Mesendoderm (in vitro differentiated cells): Measurements from ENCODE around the gene IRF7.

Source experiments
- DNase-seq: peaks from one replicate; pipeline ENCODE4 v3.0.0; 2013
- H2AK5ac ChIP-seq: 2 replicates; pipeline ENCODE4 v1.6.1; 2013; ENCODE audit warnings: low read length, inconsistent platforms
- H2BK120ac ChIP-seq: 2 replicates; pipeline ENCODE4 v1.6.1; 2013; ENCODE audit warnings: low read depth, mild to moderate bottlenecking, low read length, moderate library complexity, mixed read lengths
- H2BK15ac ChIP-seq: replicated peaks from 2 replicates; pipeline ENCODE4 v1.6.1; 2013; ENCODE audit warnings: low read depth, mild to moderate bottlenecking, moderate library complexity
- H2BK5ac ChIP-seq: 2 replicates; pipeline ENCODE4 v1.6.1; 2013; ENCODE audit warnings: low read length, inconsistent platforms
- H3K18ac ChIP-seq: 2 replicates; pipeline ENCODE4 v1.6.1; 2013; ENCODE audit warnings: mild to moderate bottlenecking, low read length, mixed read lengths
- H3K23ac ChIP-seq: one replicate; pipeline ENCODE4 v1.6.1; 2013; ENCODE audit warnings: low read length
- H3K27ac ChIP-seq: 2 replicates; pipeline ENCODE4 v1.5.1; 2013; ENCODE audit warnings: low read depth, mild to moderate bottlenecking, inconsistent platforms, low read length, moderate library complexity
- H3K27me3 ChIP-seq: 2 replicates; pipeline ENCODE4 v1.6.1; 2013; ENCODE audit warnings: low read length, control low read depth, mild to moderate bottlenecking, inconsistent platforms; ENCODE audit not compliant: insufficient read depth, poor library complexity
- H3K36me3 ChIP-seq: 2 replicates; pipeline ENCODE4 v1.6.1; 2013; ENCODE audit warnings: low read length, inconsistent platforms; ENCODE audit not compliant: control insufficient read depth, insufficient read depth
- H3K4ac ChIP-seq: one replicate; pipeline ENCODE4 v1.6.1; 2013; ENCODE audit warnings: low read depth, mild to moderate bottlenecking, low read length, moderate library complexity
- H3K4me1 ChIP-seq: 2 replicates; pipeline ENCODE4 v1.6.1; 2013; ENCODE audit warnings: low read depth, low read length, inconsistent platforms; ENCODE audit not compliant: control insufficient read depth
- H3K4me2 ChIP-seq: 2 replicates; pipeline ENCODE4 v1.6.1; 2013; ENCODE audit warnings: low read length
- H3K4me3 ChIP-seq: 2 replicates; pipeline ENCODE4 v1.5.1; 2013; ENCODE audit warnings: mild to moderate bottlenecking, low read length
- H3K56ac ChIP-seq: one replicate; pipeline ENCODE4 v1.6.1; 2013; ENCODE audit warnings: low read length
- H3K79me1 ChIP-seq: 2 replicates; pipeline ENCODE4 v1.6.1; 2013; ENCODE audit warnings: low read length, inconsistent platforms
- H3K79me2 ChIP-seq: 2 replicates; pipeline ENCODE4 v1.6.1; 2013; ENCODE audit warnings: mild to moderate bottlenecking, low read length; ENCODE audit not compliant: control insufficient read depth, insufficient read depth
- H3K9ac ChIP-seq: 2 replicates; pipeline ENCODE4 v1.6.1; 2013; ENCODE audit warnings: low read length, inconsistent platforms
- H4K5ac ChIP-seq: one replicate; pipeline ENCODE4 v1.6.1; 2013; ENCODE audit warnings: low read length
- H4K8ac ChIP-seq: one replicate; pipeline ENCODE4 v1.6.1; 2013; ENCODE audit warnings: low read depth, mild to moderate bottlenecking, control low read depth, low read length, moderate library complexity
- WGBS: extraction: QIAGEN DNeasy Blood & Tissue Kit; methylation state at CpG from one replicate; pipeline ENCODE4 v1.1.7; 2013; ENCODE audit warnings: low lambda C conversion rate, missing lambda C conversion rate; ENCODE audit not compliant: insufficient coverage; ENCODE audit errors: extremely low coverage; 5-methylcytosine and 5-hydroxymethylcytosine counted together

Gene IRF7

DNA sequence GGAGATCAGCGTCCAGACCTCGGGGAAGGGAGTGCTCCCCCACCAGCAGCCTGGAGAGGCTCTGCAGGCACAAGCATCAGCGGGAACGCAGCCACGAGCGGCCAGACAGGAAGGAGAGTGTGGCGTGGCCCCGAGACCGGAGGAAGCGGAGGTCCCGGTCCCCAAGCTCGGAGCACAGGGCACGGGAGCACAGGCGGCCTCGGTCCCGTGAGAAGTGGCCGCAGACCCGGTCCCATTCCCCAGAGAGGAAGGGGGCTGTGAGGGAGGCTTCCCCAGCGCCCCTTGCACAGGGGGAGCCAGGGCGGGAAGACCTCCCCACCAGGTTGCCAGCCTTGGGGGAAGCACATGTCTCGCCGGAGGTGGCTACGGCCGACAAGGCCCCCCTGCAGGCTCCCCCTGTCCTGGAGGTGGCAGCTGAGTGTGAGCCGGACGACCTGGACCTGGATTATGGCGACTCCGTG is 6.9 kb downstream of the IRF7 start:
- no peaks in the 10 kb centered on the region for H3K4me1 ChIP-seq
- H4K5ac ChIP-seq, result no peak overlapping the region
- H2AK5ac ChIP-seq, result no peak overlapping the region
- H3K79me2 ChIP-seq, result no peaks in the 10 kb centered on the region
- no peak overlapping the region for H3K9ac ChIP-seq
- WGBS, result no CpG with 5 or more reads among the region's 28 CpGs
- DNase-seq, result no peak
- H3K27me3 ChIP-seq, result no peaks in the 10 kb centered on the region
- H3K18ac ChIP-seq, result no peak overlapping the region
- H3K4me3 ChIP-seq, result no peak overlapping the region
- no peak overlapping the region for H2BK15ac ChIP-seq
- H3K23ac ChIP-seq, result no peak overlapping the region
- no peak overlapping the region for H3K56ac ChIP-seq
- H3K79me1 ChIP-seq, result no peaks in the 10 kb centered on the region
- H3K4ac ChIP-seq, result no peak overlapping the region
- H4K8ac ChIP-seq, result no peak overlapping the region
- no peak overlapping the region for H2BK120ac ChIP-seq
- no peak overlapping the region for H2BK5ac ChIP-seq
- no peak overlapping the region for H3K4me2 ChIP-seq
- peaks cover 20% of the 10 kb centered on the region for H3K36me3 ChIP-seq
- H3K27ac ChIP-seq, result no peak overlapping the region

- Histone ChIP-seq H3K27me3 (no peaks in the 10 kb centered on the region), H3K56ac (no peak overlapping the region), H3K79me1 (no peaks in the 10 kb centered on the region), H2BK5ac (no peak overlapping the region), H3K18ac (no peak overlapping the region), H3K4me1 (no peaks in the 10 kb centered on the region), H4K5ac (no peak overlapping the region), H2AK5ac (no peak overlapping the region), H3K36me3 (peaks cover 22% of the 10 kb centered on the region), H2BK15ac (no peak overlapping the region), H2BK120ac (no peak overlapping the region), H3K79me2 (no peaks in the 10 kb centered on the region), H3K27ac (no peak overlapping the region), H3K4me3 (no peak overlapping the region), H3K23ac (no peak overlapping the region), H3K4me2 (no peak overlapping the region), H3K9ac (no peak overlapping the region), H4K8ac (no peak overlapping the region), H3K4ac (no peak overlapping the region)
- no peak for DNase-seq
- WGBS, result no CpG with 5 or more reads among the region's 45 CpGs
These were observed 7.6 kb downstream of the IRF7 start for GRCh38 chr11:607971-608659.

GRCh38 chr11:607020-607780 is 8.6 kb downstream of the IRF7 start:
- H3K36me3 ChIP-seq, result peaks cover 23% of the 10 kb centered on the region

GRCh38 chr11:606245-606644 is 9.5 kb downstream of the IRF7 start:
- no peak overlapping the region for H2BK5ac ChIP-seq
- peaks cover 26% of the 10 kb centered on the region for H3K36me3 ChIP-seq
- H3K4me3 ChIP-seq, result no peak overlapping the region
- H3K9ac ChIP-seq, result no peak overlapping the region
- H4K8ac ChIP-seq, result no peak overlapping the region
- no peak overlapping the region for H2AK5ac ChIP-seq
- H3K27ac ChIP-seq, result no peak overlapping the region
- no peak for DNase-seq
- no peaks in the 10 kb centered on the region for H3K79me2 ChIP-seq
- no peak overlapping the region for H2BK15ac ChIP-seq
- no peak overlapping the region for H3K23ac ChIP-seq
- WGBS, result no CpG with 5 or more reads among the region's 19 CpGs
- no peak overlapping the region for H2BK120ac ChIP-seq
- H4K5ac ChIP-seq, result no peak overlapping the region
- no peak overlapping the region for H3K4me2 ChIP-seq
- no peaks in the 10 kb centered on the region for H3K79me1 ChIP-seq
- H3K4ac ChIP-seq, result no peak overlapping the region
- no peaks in the 10 kb centered on the region for H3K27me3 ChIP-seq
- H3K56ac ChIP-seq, result no peak overlapping the region
- H3K18ac ChIP-seq, result no peak overlapping the region
- no peaks in the 10 kb centered on the region for H3K4me1 ChIP-seq

More at GRCh38 chr11:607020-607780, 8.6 kb downstream of the IRF7 start:
- Histone ChIP-seq H3K79me1 (no peaks in the 10 kb centered on the region), H3K4me3 (no peak overlapping the region), H3K27ac (no peak overlapping the region), H2BK120ac (no peak overlapping the region), H3K56ac (no peak overlapping the region), H4K8ac (no peak overlapping the region), H3K9ac (no peak overlapping the region), H3K27me3 (no peaks in the 10 kb centered on the region), H3K23ac (no peak overlapping the region), H4K5ac (no peak overlapping the region), H2BK15ac (no peak overlapping the region), H3K79me2 (no peaks in the 10 kb centered on the region), H3K4me1 (no peaks in the 10 kb centered on the region), H3K4ac (no peak overlapping the region), H3K18ac (no peak overlapping the region), H2BK5ac (no peak overlapping the region), H2AK5ac (no peak overlapping the region), H3K4me2 (no peak overlapping the region)
- WGBS, result no CpG with 5 or more reads among the region's 35 CpGs
- no peak for DNase-seq

DNA sequence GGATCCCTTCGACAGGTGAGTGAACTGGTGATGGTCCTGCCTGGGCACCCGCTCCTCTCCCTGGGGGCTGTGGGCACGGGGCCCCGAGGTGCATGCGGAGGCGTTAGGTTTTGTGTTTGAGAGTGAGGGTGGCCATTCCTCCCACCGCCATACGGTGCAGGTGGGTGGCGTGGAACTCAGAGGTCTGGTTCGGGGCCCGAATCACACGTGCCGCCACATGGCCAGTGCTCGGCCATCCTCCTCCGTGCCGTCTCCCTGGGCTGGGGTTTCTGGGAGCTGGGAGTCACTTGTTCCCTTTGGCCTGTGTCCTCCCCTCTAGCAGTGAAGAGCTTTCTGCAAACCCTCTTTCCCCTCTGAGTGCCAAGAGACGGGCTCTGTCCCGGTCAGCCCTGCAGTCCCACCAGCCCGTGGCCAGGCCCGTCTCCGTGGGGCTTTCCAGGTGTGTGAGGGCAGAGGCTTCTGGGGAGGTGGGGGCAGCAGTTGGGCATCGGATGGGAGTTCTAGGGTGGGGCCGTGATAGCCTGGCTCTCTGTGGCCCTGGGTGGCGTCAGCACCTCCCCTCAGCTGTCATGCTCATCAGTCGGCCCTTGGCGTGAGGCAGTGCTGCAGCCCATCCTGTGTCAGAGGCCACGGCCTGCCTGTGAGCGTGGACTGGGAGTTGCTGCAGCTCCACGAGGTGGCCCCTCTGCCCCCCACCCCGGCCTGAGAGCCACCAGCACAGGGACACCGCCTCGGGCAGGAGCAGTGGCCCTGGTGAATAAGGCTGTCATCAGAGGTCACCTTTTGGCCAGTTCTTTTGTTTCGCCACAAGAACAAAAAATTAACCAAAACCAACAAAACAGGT is 10.2 kb downstream of the IRF7 start:
- Histone ChIP-seq H3K4ac (no peak overlapping the region), H3K18ac (no peak overlapping the region), H3K56ac (no peak overlapping the region), H4K5ac (no peak overlapping the region), H2AK5ac (no peak overlapping the region), H3K9ac (no peak overlapping the region), H2BK15ac (no peak overlapping the region), H3K36me3 (peaks cover 26% of the 10 kb centered on the region), H3K79me1 (no peaks in the 10 kb centered on the region), H3K23ac (no peak overlapping the region), H2BK120ac (no peak overlapping the region), H3K4me1 (no peaks in the 10 kb centered on the region), H3K79me2 (no peaks in the 10 kb centered on the region), H3K27me3 (no peaks in the 10 kb centered on the region), H4K8ac (no peak overlapping the region), H3K27ac (no peak overlapping the region), H3K4me2 (no peak overlapping the region), H2BK5ac (no peak overlapping the region), H3K4me3 (no peak overlapping the region)
- WGBS, result no CpG with 5 or more reads among the region's 33 CpGs
- no peak for DNase-seq
